GM18868 (cell line): Measurements from ENCODE around the gene AFAP1.
"Not testable (repeated sequence)": the region's sequence is repeated elsewhere in the genome, so short reads cannot be mapped to it uniquely, and the experiment has no call there.

Experiments used
- ATAC-seq: cut with Tn5 transposase; IDR thresholded peaks from one replicate; pipeline ENCODE4 v1.9.1; 2021; ENCODE audit warnings: mild to moderate bottlenecking, moderate library complexity; ENCODE audit not compliant: unreplicated experiment

AFAP1 gene

DNA sequence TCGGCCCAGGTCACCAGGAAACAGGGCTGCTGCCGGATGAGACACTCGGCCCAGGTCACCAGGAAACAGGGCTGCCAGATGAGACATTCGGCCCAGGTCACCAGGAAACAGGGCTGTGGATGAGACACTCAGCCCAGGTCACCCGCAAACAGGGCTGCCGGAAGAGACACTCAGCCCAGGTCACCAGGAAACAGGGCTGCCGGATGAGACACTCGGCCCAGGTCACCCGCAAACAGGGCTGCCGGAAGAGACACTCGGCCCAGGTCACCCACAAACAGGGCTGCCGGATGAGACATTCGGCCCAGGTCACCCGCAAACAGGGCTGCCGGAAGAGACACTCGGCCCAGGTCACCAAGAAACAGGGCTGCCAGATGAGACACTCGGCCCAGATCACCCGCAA, 21.5 kb downstream of the AFAP1 start:
- ATAC-seq: not testable (repeated sequence)

DNA sequence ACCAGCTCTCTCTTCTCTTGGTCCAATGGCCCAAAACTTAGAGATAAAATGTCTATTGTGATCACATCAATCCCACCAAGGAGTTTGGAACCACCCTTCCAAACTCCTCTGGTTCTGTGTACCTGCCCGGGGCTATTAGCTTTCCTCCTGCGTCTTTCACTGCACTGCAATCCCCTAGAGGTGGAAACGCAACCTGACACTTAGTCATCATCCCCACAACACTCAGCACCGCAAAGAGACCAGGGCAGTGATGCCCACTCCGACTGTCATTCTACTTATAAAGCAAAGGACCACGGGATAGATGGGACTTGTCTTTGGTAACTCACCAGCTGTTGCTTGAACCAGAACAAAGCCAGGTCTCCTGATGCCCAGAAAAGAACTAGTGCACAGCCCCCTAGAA, 22.0 kb downstream of the AFAP1 start:
- ATAC-seq: no peak

DNA sequence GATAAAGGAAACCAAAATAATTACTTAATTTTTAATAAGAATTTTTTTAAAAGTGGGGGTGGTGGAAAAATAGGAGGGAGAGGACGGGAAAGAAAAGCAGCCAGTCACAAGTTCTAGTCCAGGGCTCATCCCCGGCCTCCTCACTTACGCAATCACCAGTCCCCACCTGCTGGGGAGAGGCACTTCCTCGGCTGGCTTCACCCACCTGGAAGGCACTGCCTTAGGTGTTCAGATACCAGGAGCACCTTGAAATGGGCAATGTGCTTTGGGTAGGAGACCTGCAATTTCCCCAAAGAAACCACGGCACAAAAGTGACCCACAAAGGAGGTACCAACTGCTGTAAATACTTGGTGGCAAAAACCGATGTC, 23.8 kb downstream of the AFAP1 start:
- no peak for ATAC-seq

DNA sequence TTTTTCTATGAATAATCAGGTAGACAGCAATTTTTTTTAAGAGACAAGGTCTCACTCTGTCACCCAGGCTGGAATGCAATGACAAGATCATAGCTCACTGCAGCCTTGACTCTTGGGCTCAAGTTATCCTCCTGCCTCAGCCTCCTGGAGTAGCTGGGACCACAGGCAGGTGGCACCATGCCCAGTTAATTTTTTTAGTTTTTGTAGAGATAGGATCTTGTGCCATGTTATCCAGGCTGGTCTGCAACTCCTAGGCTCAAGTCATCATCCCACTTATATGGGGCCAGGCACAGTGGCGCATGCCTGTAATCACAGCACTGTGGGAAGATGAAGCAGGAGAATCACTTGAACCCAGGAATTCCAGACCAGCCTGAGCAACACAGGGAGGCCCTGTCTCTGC, 26.8 kb downstream of the AFAP1 start:
- ATAC-seq: no peak

DNA sequence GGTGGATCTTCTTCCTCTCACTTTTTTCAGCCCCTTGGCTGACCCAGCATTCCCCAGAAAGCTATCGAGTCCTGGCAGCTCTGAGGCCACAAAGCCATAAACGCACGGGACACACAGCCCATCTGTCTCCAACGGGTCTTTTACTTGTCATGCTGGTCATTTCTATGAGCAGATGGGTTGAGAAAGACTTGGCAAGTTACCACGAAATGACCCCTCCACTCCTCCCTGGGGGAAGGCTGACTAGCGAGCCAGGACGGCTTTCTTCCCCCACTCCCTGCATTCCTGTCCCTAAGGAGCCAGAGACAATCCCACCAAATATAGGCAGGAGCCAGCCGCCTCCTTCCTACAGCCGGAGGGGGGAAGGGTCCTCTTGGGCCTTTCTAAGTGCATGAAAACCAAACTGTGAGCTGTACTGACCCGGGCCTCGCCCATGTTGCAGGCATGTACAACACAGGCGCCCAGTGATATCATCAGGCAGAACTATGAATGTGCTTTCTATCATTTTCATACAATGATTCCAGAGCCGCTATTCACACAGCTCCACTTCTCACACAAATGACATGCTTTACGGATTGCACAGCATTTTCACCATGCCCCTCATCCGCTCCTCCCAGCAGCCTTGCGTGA, 28.6 kb downstream of the AFAP1 start:
- no peak for ATAC-seq

DNA sequence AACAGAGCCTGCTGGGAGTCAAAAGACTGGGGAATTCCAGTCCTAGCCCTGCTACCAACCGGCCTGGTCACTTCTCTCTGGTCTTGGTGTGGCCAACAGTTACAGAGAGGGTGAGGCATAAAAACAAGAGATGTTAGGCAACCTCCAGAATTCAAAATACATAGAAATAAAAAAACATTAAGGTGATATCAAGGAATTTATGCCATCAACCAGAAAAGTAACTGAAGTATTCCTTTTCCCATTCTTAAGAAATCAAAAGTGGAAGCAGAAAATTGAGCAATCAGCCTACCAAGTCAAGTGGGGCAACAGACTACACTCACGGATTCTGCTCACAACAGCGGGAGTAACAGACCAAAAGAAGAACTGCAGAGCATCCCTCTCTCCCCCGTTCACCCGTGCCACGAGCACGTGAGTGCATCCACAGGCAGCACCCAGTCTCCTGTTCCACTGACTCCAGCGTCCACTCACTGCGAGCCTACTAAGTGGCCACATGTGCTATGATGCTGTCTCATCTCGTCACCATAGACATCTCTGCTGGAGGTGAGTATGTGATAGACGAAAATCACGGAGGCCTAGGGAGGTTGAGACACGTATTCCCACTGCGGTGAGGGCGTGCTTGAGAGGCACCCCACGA, 29.3 kb downstream of the AFAP1 start:
- ATAC-seq: no peak

DNA sequence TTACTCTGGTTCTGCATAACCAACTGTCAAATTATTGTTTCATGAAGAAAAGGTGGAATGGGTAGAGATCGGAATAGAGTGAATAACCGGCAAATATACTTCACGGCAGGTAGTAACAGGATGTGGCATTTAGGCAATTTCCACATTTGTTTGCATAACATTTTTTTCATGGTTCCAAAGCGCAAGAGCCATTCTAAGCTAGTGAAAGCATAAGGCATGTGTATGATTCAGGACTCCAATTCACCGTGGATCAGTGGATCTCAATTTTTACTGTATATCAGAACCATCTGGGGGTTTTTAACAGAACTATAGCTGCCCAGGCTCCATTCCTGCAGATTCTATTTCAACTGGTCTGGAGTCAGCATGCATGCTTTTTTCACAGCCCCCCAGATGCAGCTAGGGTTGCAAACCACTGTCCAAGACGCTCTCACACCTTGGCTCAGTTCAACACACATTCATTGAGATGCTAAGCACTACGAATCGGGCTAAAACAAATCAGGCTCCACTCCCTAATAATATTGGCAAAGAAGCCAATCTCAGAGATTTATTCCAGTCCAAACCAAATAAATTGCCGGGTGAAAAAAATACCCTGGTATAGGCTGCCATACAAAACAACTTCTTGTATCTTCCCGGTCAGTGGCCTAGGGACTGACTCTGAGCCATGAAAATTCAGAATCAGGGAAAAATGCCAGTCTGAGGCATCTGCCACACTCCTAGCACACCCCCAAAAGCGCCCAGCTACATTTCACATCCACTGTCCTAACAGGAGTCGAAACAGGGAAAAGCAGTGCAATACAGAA, 30.0 kb downstream of the AFAP1 start:
- ATAC-seq: no peak

DNA sequence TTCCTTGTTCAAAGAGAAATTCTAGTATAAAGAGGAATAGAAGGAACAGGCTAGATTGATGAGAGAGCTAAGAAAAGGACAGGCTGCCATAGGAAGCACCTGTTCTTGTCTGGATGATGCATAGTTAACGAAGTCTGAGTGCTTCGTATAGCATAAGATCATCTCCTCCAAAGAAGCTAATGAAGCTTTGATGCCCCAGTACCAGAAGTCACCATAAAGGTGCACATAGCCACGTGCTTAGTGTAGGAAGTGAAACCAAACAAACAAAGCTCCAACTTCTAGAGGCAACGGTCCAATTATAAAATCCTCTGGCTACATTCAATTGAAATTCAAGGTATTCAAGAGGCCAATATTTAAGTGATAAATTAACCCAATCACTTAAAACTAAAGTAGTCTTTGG, 31.0 kb downstream of the AFAP1 start:
- no peak for ATAC-seq

DNA sequence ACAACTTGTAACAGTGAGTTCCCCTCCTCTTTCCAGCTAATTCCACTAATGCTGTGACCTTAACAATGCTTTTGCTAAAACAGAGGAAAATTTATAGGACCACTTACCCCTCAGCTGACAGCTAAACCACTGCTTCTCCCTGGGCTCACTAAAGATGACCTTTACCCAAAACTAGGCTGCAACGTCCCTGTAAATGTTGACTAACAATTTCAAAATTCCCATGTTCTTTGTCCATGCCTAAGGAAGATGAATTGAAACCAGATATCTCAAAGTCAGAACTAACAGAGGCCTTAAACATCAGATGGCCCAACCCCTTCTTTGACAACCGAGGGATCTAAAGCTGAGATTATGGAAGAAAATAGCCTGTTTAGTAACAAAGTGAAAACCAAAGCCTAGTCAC, 32.5 kb downstream of the AFAP1 start:
- ATAC-seq: no peak

DNA sequence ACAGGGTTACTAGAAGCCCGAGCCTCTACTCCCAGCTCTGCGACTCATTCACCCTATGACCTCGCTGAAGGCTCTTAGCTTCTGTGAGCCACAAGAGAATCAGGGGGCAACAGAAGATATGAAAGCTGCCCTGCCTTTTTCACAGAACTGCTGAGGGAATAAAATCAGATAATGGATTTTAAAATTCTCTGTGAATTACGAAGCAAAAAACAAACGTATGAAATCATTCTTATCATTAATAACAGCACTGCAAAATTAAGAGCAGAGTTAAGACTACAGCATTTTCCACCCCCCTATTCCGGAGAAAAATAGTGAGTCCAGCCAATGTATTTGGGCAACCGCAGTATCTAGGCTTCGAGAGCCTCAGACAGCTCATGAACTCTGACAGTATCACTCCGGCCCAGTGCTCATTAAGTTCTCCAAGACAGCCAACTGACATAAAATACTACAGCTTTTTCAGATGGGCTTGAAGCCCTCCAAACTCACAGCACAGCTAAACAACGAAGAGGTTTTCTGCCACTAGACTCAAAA, 33.4 kb downstream of the AFAP1 start:
- no peak for ATAC-seq

DNA sequence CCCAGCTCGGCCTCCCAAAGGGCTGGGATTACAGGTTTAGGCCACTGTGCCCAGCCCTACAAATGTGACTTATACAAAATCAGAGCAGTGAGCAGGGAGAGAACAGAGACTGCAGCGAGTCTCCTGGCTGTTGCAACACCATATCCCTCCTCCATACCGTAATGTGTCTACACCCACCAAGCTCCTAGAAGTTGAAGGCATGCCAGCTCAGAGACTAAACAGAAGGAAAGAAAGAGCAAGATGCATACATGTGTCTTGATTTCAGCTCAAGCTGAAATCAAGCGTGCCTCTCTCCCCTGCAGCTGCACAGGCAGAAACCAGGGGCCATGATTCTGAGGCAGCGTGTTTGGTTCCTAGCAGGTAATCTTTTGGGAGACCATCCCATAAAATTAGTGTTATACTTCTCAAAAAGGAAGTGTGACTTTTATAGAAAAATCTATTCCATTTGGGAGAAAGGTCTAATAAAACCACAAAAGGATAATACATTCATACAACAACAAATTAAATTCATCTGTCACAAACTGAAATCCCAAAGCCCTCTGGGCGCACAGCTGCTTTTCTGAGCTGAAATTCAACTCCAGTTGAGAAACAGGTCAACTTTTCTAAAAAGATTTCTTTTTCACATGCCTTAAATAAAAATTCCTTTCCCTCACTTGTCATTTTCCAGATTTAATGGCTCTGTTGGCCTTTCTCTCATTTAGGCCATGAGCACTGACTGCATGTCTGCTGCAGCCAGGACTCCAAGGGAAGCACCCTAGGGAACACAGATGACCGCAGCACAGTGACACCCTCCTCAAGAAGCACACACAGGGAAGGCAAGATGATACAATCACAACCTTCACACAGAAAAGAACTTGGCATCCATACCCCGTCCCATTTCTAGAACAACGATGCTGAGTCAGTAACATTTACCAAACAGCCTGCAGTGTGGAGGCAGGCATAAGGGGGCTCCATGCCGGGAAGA, 34.4 kb downstream of the AFAP1 start:
- no peak for ATAC-seq

DNA sequence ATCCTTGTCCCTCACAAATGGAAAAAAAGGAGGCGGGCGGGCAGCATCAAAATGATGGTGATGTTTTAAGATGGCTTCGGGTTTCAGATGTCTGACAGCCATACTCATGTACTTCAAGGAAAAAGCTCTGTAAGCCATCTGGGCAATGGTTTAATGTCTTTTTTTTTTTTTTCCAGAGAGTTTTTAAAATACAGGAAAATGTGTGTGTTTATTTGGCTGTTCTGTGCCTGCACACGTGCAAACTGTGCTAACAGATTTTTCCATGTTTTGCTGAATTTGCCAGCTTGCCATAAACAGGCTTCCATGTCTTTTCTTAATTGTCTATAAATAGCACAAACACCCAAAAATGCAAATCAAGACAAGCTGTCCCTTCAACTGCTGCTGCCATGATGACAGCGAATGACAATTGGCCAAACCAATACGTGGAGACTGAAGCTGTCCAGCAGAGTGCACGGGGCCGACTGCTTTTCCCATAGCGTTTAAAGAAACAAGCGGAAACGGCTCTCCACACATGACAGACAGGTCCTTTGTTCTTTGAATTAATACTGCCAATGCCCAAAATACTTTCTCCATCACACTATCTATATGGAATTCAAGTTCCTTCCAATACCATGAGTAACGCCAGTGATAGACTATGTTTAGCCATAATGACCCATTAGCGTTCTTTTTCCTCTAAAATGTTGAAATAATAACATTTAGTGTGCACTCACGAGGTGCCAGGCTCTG, 35.7 kb downstream of the AFAP1 start:
- no peak for ATAC-seq

DNA sequence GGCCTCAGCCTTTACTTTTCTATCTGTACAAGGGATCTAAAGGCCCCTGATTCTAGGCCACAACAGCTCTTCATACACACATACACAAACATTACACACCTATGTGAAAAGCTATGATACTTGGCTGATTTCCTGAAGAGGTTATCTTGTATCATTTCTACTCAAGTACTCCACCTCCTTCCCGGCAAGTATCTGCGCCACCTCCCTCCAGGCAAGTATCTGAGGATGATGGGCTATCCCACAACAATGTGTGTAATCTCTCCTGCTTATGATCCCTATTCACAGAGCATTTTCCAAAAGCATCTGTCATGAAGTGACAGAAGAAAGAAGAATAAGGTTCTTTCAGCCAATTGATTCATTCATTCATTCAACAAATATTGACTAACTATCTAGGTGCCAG, 36.8 kb downstream of the AFAP1 start:
- ATAC-seq: no peak

DNA sequence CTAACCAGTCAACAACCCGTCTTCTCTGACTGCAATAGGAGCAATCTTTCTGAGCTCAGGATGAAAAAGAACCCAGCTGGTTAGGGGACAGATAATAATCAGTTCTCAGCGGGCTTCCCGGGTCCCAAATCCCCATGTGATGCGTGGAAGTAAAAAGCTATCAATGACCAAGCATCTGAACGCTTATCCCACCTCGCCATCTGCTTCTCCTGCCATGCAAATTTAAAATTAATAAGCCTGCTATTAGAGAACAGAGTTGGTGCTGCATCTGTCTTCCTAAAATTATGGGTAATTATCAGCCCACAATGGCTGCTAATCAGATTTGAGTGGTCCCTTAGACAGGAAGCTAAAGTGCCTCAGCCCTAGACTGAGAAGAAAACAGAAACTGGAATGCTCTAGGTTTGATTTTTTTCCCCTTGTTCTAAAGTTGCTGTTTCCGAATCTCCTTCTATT, 37.5 kb downstream of the AFAP1 start:
- no peak for ATAC-seq

DNA sequence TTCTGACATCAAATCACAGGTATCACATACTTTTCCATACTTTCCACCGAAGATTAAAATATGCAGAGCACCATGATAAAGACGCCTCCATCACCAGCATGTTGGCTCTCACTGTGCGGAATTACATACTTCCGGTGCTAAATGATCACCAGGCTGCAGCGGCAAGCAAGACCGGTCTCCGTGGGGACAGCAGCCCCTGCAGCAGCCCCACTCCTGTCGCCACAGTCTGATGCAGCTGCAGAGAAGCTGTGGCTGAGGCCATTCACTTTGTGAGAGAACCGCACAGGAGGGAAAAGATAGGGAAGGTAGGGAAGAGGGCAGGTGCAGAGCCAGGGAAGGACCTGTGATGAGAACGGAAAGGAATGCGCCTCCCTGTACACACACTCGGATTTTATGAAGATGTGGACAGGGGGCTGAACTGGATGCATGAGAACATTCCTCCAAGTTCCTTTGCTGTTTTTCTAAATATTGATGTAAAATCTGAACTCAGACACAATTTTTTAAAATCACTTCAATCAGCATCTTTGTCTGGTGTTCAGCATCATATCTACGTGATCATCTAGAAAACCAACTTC, 38.3 kb downstream of the AFAP1 start:
- ATAC-seq: no peak

DNA sequence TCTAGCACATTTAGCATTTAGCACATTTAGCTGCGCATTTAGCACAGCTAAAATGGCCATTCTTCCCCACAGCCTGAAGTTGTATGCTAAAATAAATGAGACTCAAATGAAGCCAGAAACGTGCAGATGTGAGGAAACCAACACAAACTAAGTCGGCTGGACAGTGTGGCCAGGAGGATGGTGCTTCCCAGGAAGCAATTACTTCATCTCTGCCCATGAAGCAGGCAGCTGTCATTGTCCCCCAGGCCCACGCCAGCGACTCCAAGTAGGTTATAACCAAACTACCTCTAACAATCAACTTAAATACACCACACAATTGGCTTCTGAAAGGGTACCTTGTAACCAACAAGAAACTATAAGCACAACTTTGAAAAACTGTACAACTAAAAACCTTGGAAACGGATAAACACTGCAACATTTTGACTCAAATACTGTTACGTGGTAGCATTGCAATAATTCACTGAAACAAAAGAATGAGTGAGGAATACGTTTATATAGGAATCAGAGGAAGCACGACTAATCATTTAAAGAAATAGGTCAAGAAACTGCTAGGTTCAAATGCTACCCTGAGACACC, 39.2 kb downstream of the AFAP1 start:
- ATAC-seq: no peak

DNA sequence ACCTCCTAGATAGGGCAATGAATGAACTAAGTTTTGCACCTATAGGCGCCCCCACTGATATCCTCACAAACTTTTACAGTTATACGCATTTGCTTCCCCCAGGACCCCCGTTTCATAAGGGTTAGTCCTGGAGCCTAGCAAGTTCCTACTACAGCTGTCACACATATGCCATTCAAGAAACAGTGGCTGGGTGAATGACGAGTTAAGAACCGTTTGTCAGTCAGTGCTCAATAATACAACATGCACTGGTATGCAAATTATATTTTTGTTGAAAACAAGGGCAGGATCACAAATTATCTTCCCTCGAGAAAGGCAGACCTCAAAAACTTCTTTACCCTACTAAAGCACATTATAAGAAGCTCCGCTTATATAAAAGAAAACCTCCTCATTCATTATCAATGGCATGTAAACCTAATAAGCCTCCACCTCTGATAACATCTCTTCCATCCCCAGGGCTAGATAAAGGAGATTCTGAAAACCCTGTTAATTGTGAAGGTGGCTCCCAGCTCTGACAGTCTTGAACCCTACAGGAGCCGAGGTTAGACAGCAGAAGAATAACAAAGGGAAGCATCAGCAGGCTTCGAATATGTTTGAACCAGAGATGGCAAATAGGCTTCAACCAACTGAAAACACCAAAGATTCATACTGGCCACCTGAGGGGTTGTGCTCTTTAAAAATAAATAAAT, 40.3 kb downstream of the AFAP1 start:
- no peak for ATAC-seq

DNA sequence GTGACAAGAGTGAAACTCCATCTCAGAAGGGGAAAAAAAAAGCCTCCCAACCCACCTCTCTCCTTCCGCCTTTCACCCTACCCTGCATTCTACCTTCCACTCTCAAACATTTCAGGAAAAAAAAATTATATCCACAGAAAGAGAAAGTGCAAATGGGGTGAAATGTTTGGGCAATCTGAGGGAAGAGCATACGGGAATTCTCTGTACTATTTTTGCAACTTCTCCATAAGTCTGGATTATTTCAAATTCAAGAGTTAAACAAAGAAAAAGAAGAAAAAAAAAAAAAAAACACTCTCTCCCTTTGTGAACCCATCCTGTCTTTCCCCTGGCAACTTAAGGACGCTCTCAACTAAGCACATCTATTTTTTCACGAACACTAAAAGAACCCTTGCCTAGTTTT, 41.3 kb downstream of the AFAP1 start:
- ATAC-seq: no peak

DNA sequence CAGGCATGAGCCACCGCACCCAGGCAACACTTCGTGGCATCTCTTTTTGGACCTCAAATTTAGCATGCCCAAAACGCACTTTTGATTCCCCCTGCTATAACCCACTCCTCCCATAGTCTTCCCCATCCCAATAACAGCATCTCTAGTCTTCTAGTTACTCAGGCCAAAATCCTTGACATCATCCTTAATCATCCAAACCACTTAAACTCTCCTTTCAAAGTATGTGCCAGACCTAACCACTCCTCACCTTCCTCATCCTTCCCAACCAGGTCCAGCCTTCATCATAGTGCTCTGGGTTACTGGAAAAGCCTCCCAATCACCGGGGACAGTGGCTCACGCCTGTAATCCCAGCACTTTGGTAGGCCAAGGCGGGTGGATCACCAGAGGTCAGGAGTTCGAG, 41.9 kb downstream of the AFAP1 start:
- no peak for ATAC-seq
